HCT116 (cell line): ENCODE data around the gene RNF10. TPM values are rescaled to one million over a fixed set of nuclear protein-coding genes. Genes with fewer than 3 reads are reported as not detected.

Source experiments
- ATAC-seq: fragments of 200-7000 bp; cut with Tn5 transposase; 2 replicates; pipeline ENCODE4 v1.9.1; 2020; ENCODE audit warnings: mild to moderate bottlenecking, moderate library complexity
- BruUV-seq: library from RNA; stranded (reverse); fragments of 400-500 nt; replicated peaks from 2 replicates; lab custom pipeline; 2021; lab: Mats Ljungman, UMichigan
- CTCF ChIA-PET: fragments of 300-600 bp; sonication (Branson Sonifier 250); formaldehyde crosslinking; loops from one replicate; lab custom pipeline; 2021; ENCODE audit warnings: antibody characterized with exemption; lab: Charles Lee
- POLR2A ChIA-PET: fragments of 300-600, 350-600 bp; sonication (Branson Sonifier 250); formaldehyde crosslinking; loops from one replicate; lab custom pipeline; 2021; ENCODE audit warnings: antibody characterized with exemption; lab: Charles Lee
- RAD21 ChIA-PET, 2 experiments: fragments of 300-600 bp; sonication (Branson Sonifier 250); formaldehyde crosslinking; loops; one replicate each; lab custom pipeline; 2023; ENCODE audit warnings: low total read pairs in 2 of 2; ENCODE audit not compliant: uncharacterized antibody in 2 of 2, unreplicated experiment in 2 of 2, low non-redundant PET in 1 of 2; lab: Charles Lee
- DNase-seq: peaks from one replicate; pipeline ENCODE4 v3.0.0-alpha.2; 2010; ENCODE audit warnings: low read depth, low spot score
- H2AFZ ChIP-seq: fragments of 200-600 bp; shearing (Covaris generic), sonication (generic); 2 replicates; pipeline ENCODE4 v1.6.1; 2017; ENCODE audit warnings: low read depth, mixed run types, mixed read lengths, antibody characterized with exemption, low read length; ENCODE audit not compliant: poor library complexity, severe bottlenecking
- H3K27ac ChIP-seq: 2 replicates; pipeline ENCODE4 v1.5.1; 2012; ENCODE audit warnings: low read depth, low read length
- H3K27me3 ChIP-seq: fragments of 200-600 bp; sonication (generic); 2 replicates; pipeline ENCODE4 v1.6.1; 2016; ENCODE audit warnings: mixed run types, low read length, mixed read lengths; ENCODE audit not compliant: insufficient read depth
- H3K36me3 ChIP-seq, 2 experiments: fragments of 200-500 bp in 1 of 2; fragments of 200-600 bp in 1 of 2; sonication (Bioruptor generic) in 1 of 2; sonication (generic) in 1 of 2; 2 replicates each; pipeline versions ENCODE4 v1.5.1 to v1.6.1; 2014 to 2016; ENCODE audit warnings: low read length in 2 of 2, inconsistent platforms in 1 of 2, mixed read lengths in 1 of 2, mixed run types in 1 of 2; ENCODE audit not compliant: insufficient read depth in 2 of 2, control insufficient read depth in 1 of 2
- H3K4me1 ChIP-seq, 2 experiments: fragments of 200-600 bp in 1 of 2; sonication (generic) in 1 of 2; 2 replicates each; pipeline versions ENCODE4 v1.5.1 to v1.6.1; 2012 to 2017; ENCODE audit warnings: low read length in 2 of 2, inconsistent platforms in 1 of 2, mild to moderate bottlenecking in 1 of 2, mixed read lengths in 1 of 2, mixed run types in 1 of 2, moderate library complexity in 1 of 2; ENCODE audit not compliant: insufficient read depth in 2 of 2, control insufficient read depth in 1 of 2
- H3K4me2 ChIP-seq: fragments of 200-600 bp; sonication (generic); 2 replicates; pipeline ENCODE4 v1.6.1; 2017; ENCODE audit warnings: mixed run types, low read length, mixed read lengths
- H3K4me3 ChIP-seq, 2 experiments: fragments of 200-600 bp in 1 of 2; sonication (generic) in 1 of 2; replicated peaks in 1 of 2; 2 replicates each; pipeline ENCODE4 v1.5.1; 2011 to 2016; ENCODE audit warnings: low read length in 2 of 2, control low read depth in 1 of 2, low read depth in 1 of 2, mild to moderate bottlenecking in 1 of 2, mixed read lengths in 1 of 2, mixed run types in 1 of 2
- H3K79me2 ChIP-seq: fragments of 200-600 bp; sonication (generic); 2 replicates; pipeline ENCODE4 v1.6.1; 2017; ENCODE audit warnings: mild to moderate bottlenecking, mixed run types, low read length, moderate library complexity, mixed read lengths; ENCODE audit not compliant: insufficient read depth
- H3K9ac ChIP-seq: fragments of 200-600 bp; sonication (generic); 2 replicates; pipeline ENCODE4 v1.6.1; 2016; ENCODE audit warnings: low read length, mixed read lengths
- H3K9me2 ChIP-seq: fragments of 200-600 bp; sonication (generic), shearing (Covaris generic); 2 replicates; pipeline ENCODE4 v1.6.1; 2017; ENCODE audit warnings: mixed run types, mild to moderate bottlenecking, moderate library complexity; ENCODE audit not compliant: insufficient read depth
- H3K9me3 ChIP-seq, 2 experiments: fragments of 200-500 bp in 1 of 2; fragments of 200-600 bp in 1 of 2; sonication (Bioruptor generic) in 1 of 2; sonication (generic) in 1 of 2; 2 replicates each; pipeline ENCODE4 v1.6.1; 2014 to 2017; ENCODE audit warnings: low read length in 2 of 2, mixed read lengths in 2 of 2, inconsistent platforms in 1 of 2, low read depth in 1 of 2, mild to moderate bottlenecking in 1 of 2, mixed run types in 1 of 2, moderate library complexity in 1 of 2; ENCODE audit not compliant: control insufficient read depth in 1 of 2, insufficient read depth in 1 of 2
- H4K20me1 ChIP-seq: fragments of 200-600 bp; sonication (generic), shearing (Covaris generic); 2 replicates; pipeline ENCODE4 v1.6.1; 2017; ENCODE audit warnings: mixed run types, mild to moderate bottlenecking, moderate library complexity; ENCODE audit not compliant: insufficient read depth
- ELF1 ChIP-seq: IDR thresholded peaks from 2 replicates; pipeline ENCODE4 v1.6.1; 2012; ENCODE audit warnings: low read depth, borderline replicate concordance
- JUND ChIP-seq: IDR thresholded peaks from 2 replicates; pipeline ENCODE4 v1.6.1; 2012
- RAD21 ChIP-seq: IDR thresholded peaks from 2 replicates; pipeline ENCODE4 v1.6.1; 2012; ENCODE audit warnings: low read depth, mild to moderate bottlenecking
- SRF ChIP-seq: IDR thresholded peaks from 2 replicates; pipeline ENCODE4 v1.6.1; 2012; ENCODE audit warnings: low read depth
- YY1 ChIP-seq: IDR thresholded peaks from 2 replicates; pipeline ENCODE4 v1.6.1; 2011; ENCODE audit warnings: low read length, low read depth, moderate library complexity, mild to moderate bottlenecking; ENCODE audit not compliant: insufficient replicate concordance; ENCODE audit errors: extremely low read depth
- intact Hi-C: fragments of 100-400 bp; cut with micrococcal nuclease; formaldehyde crosslinking; loops from 2 replicates; pipeline ENCODE4 v1.10.0; 2022
- total RNA-seq: library from RNA; stranded (reverse); gene quantifications from one replicate; pipeline ENCODE4 v1.2.1, GENCODE V29; 2021; ENCODE audit not compliant: unreplicated experiment
- TF ChIP-seq, protein P1 (sequence below): IDR thresholded peaks from 2 replicates; pipeline ENCODE4 v1.6.1; 2012
- TF ChIP-seq, protein P2 (sequence below), 3 experiments: fragments of 200-600 bp in 1 of 3; sonication (generic) in 1 of 3; IDR thresholded peaks in 2 of 3; conservative IDR thresholded peaks in 1 of 3; 2 replicates each; pipeline ENCODE4 v1.5.1; 2012 to 2017; ENCODE audit warnings: low read depth in 2 of 3, low read length in 2 of 3, antibody characterized with exemption in 1 of 3, borderline replicate concordance in 1 of 3, control low read depth in 1 of 3, mild to moderate bottlenecking in 1 of 3, mixed read lengths in 1 of 3, mixed run types in 1 of 3, moderate library complexity in 1 of 3; ENCODE audit not compliant: insufficient read depth in 1 of 3
- TF ChIP-seq, protein P3 (sequence below): IDR thresholded peaks from 2 replicates; pipeline ENCODE4 v1.6.1; 2012
- TF ChIP-seq, protein P4 (sequence below): IDR thresholded peaks from 2 replicates; pipeline ENCODE4 v1.6.1; 2012; ENCODE audit warnings: low read depth

RNF10 gene
- total RNA-seq, 1 experiment from 2014 or later, result 141 TPM

DNA sequence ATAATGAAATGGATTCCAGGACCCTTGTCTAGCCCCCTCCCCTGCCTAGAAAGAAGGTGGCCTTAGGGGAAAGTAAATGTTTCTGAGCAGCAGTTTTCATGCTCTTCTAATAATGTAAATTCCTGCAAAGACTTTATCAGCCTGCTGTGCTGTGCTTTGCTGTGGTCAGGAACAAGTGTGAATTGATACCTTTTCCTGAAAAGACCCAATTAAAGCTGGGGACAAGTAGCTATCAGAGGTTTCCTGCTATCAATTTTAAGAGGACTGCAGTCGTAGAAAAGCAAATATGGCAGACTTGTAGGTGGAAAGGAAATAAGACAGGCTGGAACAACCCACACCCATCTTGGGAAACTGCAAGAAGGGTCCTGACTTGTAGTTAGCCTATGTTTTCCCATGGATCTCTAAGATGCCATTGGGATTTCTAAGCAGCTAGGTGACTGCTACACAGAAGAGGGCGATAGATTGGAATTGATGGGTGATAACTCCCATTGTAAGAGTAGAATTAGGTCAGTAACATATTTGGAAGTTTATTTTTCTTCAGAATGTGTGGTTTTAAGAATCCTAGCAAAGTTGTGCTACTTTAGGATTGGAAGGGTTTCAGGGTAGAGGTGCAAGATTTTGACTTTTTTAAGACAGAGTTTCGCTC lies 35.2 kb upstream of the RNF10 start:
- Histone ChIP-seq H2AFZ (no peak overlapping the region), H3K4me2 (no peak overlapping the region), H3K27ac (no peak overlapping the region; the same call in 1 of the 2 replicates), H3K79me2 (peaks cover 31% of the 10 kb centered on the region), H3K4me3 (no peak overlapping the region), H4K20me1 (peaks cover 3% of the 10 kb centered on the region; the same call in 1 of the 2 replicates), H3K9me3 (no peaks in the 10 kb centered on the region), H3K36me3 (peaks cover 12 to 24% of the 10 kb centered on the region in 2 experiments; a peak in 2 of 4 replicates), H3K4me1 (peaks cover 9 to 16% of the 10 kb centered on the region in 2 experiments; a peak in 2 of 4 replicates), H3K27me3 (no peaks in the 10 kb centered on the region), H3K9me2 (no peaks in the 10 kb centered on the region), H3K9ac (no peak overlapping the region)
- no peak for DNase-seq
- TF ChIP-seq, protein P1, sequence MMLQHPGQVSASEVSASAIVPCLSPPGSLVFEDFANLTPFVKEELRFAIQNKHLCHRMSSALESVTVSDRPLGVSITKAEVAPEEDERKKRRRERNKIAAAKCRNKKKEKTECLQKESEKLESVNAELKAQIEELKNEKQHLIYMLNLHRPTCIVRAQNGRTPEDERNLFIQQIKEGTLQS, result no peak
- no peak for ATAC-seq
- no TSS peak for BruUV-seq
- ChIA-PET POLR2A (no interaction called here), CTCF (interaction anchor here (0.5 kb wide), 1 partner anchor 86 kb away, joined by 4 read pairs; no protein-coding TSS in a partner anchor), RAD21 (no interaction called here)
- intact Hi-C loops, result no loop called here

DNA sequence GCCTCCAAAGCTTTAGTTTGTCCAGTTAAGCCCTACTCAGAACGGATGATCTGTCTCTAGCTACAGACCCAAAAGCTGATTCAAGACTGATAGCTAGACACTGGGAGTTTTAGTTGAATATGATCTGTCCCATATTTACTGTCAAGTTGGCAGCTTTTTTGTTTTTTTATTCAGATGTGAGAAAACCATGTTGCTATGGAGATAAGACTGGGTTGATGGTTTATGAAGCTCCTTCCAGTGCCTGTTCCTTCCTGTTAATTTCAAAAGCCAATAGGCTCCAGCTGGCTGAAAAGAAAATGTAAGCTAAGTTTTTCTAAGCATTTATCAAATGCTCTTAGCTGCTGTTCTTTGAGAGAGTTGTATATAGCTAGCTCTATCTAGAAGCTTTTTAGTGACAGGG lies 33.6 kb upstream of the RNF10 start:
- intact Hi-C loops, result no loop called here
- peaks cover 15 to 31% of the 10 kb centered on the region in 2 experiments; a peak in 2 of 4 replicates for H3K36me3 ChIP-seq
- ChIA-PET RAD21 (no interaction called here), POLR2A (interaction anchor here (1.3 kb wide), 1 partner anchor 9 kb away, joined by 4 read pairs; no protein-coding TSS in a partner anchor), CTCF (no interaction called here)
- H3K4me1 ChIP-seq, result peaks cover 6 to 10% of the 10 kb centered on the region in 2 experiments; a peak in 2 of 4 replicates
- DNase-seq (no peak), ATAC-seq (no peak)
- no peak overlapping the region for H3K27ac ChIP-seq
- peaks cover 3% of the 10 kb centered on the region; the same call in 1 of the 2 replicates for H4K20me1 ChIP-seq
- H3K9me3 ChIP-seq, result no peaks in the 10 kb centered on the region
- H2AFZ ChIP-seq, result no peak overlapping the region
- H3K9ac ChIP-seq, result no peak overlapping the region
- H3K79me2 ChIP-seq, result peaks cover 21% of the 10 kb centered on the region
- TF ChIP-seq ELF1 (no peak), SRF (no peak), YY1 (no peak), RAD21 (no peak), JUND (no peak)
- TF ChIP-seq, protein P2, sequence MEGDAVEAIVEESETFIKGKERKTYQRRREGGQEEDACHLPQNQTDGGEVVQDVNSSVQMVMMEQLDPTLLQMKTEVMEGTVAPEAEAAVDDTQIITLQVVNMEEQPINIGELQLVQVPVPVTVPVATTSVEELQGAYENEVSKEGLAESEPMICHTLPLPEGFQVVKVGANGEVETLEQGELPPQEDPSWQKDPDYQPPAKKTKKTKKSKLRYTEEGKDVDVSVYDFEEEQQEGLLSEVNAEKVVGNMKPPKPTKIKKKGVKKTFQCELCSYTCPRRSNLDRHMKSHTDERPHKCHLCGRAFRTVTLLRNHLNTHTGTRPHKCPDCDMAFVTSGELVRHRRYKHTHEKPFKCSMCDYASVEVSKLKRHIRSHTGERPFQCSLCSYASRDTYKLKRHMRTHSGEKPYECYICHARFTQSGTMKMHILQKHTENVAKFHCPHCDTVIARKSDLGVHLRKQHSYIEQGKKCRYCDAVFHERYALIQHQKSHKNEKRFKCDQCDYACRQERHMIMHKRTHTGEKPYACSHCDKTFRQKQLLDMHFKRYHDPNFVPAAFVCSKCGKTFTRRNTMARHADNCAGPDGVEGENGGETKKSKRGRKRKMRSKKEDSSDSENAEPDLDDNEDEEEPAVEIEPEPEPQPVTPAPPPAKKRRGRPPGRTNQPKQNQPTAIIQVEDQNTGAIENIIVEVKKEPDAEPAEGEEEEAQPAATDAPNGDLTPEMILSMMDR (IDR thresholded peaks at IDR 0.05 in 2 of 3, conservative IDR thresholded peaks at IDR 0.05 in 1 of 3; ENCODE audit: borderline replicate concordance in 1 of 3, insufficient read depth in 1 of 3, low read depth in 2 of 3, low read length in 2 of 3), result no peak
- TF ChIP-seq, protein P3, sequence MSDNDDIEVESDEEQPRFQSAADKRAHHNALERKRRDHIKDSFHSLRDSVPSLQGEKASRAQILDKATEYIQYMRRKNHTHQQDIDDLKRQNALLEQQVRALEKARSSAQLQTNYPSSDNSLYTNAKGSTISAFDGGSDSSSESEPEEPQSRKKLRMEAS, result no peak
- TF ChIP-seq, protein P1, result no peak
- TF ChIP-seq, protein P4, sequence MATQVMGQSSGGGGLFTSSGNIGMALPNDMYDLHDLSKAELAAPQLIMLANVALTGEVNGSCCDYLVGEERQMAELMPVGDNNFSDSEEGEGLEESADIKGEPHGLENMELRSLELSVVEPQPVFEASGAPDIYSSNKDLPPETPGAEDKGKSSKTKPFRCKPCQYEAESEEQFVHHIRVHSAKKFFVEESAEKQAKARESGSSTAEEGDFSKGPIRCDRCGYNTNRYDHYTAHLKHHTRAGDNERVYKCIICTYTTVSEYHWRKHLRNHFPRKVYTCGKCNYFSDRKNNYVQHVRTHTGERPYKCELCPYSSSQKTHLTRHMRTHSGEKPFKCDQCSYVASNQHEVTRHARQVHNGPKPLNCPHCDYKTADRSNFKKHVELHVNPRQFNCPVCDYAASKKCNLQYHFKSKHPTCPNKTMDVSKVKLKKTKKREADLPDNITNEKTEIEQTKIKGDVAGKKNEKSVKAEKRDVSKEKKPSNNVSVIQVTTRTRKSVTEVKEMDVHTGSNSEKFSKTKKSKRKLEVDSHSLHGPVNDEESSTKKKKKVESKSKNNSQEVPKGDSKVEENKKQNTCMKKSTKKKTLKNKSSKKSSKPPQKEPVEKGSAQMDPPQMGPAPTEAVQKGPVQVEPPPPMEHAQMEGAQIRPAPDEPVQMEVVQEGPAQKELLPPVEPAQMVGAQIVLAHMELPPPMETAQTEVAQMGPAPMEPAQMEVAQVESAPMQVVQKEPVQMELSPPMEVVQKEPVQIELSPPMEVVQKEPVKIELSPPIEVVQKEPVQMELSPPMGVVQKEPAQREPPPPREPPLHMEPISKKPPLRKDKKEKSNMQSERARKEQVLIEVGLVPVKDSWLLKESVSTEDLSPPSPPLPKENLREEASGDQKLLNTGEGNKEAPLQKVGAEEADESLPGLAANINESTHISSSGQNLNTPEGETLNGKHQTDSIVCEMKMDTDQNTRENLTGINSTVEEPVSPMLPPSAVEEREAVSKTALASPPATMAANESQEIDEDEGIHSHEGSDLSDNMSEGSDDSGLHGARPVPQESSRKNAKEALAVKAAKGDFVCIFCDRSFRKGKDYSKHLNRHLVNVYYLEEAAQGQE, result no peak
- H3K9me2 ChIP-seq, result no peaks in the 10 kb centered on the region
- no peaks in the 10 kb centered on the region for H3K27me3 ChIP-seq
- H3K4me3 ChIP-seq, result no peak overlapping the region
- H3K4me2 ChIP-seq, result no peak overlapping the region
- no TSS peak for BruUV-seq
